Tracheal epithelial cell (primary cell): ENCODE data around the gene SMAD4. TPM values are rescaled to one million over a fixed set of nuclear protein-coding genes. Genes with fewer than 3 reads are reported as not detected.

Experiments
- total RNA-seq: library from RNA; depleted of rRNA; stranded (reverse); fragments of >200 nt; gene quantifications from 2 replicates; pipeline ENCODE4 v1.2.1, GENCODE V29; 2014

The SMAD4 gene
- 45.6 and 50.8 TPM in 2 replicates for total RNA-seq

DNA sequence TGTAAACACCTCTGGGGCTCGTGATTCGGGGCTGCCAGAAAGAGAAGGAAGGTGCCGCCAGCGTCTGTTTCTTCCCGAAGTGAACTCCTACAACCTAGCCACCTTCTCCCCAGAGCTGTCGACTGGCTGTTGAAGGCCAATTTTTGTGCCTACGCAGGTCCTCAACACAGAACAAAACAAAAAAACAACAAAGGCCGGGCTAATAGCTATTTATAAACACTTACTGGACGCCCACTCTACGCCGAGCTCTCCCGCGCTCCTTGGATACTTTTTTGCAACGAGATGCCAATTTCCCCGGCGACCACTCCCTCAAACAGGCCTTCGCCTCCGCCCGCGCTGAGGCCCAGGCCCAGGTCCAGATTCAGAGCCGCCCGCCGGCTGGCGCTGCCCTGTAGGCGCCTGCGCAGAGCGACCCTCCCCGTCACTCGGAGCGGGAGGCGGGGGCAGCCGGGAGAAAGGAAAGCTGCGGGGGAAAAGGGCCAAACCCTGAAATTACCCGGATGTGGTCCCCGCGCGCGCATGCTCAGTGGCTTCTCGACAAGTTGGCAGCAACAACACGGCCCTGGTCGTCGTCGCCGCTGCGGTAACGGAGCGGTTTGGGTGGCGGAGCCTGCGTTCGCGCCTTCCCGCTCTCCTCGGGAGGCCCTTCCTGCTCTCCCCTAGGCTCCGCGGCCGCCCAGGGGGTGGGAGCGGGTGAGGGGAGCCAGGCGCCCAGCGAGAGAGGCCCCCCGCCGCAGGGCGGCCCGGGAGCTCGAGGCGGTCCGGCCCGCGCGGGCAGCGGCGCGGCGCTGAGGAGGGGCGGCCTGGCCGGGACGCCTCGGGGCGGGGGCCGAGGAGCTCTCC, at the start of gene SMAD4:
SMAD4 (plus strand) TSS at position 520 of the 843 bp plus-strand sequence. CDS start 16,834 bp downstream, outside the sequence.

Other genes starting within 250 kb of the SMAD4 start
- gene MRO, start 210.2 kb upstream of the SMAD4 start, total RNA-seq = not detected in 2 replicates
- gene ME2, start 151.1 kb upstream of the SMAD4 start, total RNA-seq = 48.0 and 64.6 TPM in 2 replicates
- 2.4 and 3.8 TPM in 2 replicates for gene ELAC1, start 62.2 kb upstream of the SMAD4 start, total RNA-seq
- 41.6 and 64.3 TPM in 2 replicates for gene MEX3C, start 167.5 kb downstream of the SMAD4 start, total RNA-seq